Amygdala (tissue), 56 donors: Measurements from ENCODE around the gene P4HA1.
"Not testable (repeated sequence)": the region's sequence is repeated elsewhere in the genome, so short reads cannot be mapped to it uniquely, and the experiment has no call there.

Source experiments
- DNase-seq, 56 donors: peaks; one replicate each; lab custom pipeline; 2025; lab: John Stamatoyannopoulos, UW

Gene P4HA1

GRCh38 chr10:73096449-73097304 is at the start of gene P4HA1:
TSS of gene P4HA1 (minus strand) at chr10:73096866. CDS start at chr10:73074883, 21,983 bp downstream.
- DNase-seq: peak; percentile 82 to 100 (median 98)

- DNase-seq: no peak
Measured at GRCh38 chr10:73141603-73142002, 44.9 kb upstream of the P4HA1 start.

GRCh38 chr10:73139251-73139650 is 42.6 kb upstream of the P4HA1 start:
- no peak for DNase-seq

GRCh38 chr10:73136627-73137026 is 40.0 kb upstream of the P4HA1 start:
- DNase-seq: no peak

GRCh38 chr10:73134727-73135126 is 38.1 kb upstream of the P4HA1 start:
- DNase-seq: no peak

GRCh38 chr10:73131913-73132686 is 35.4 kb upstream of the P4HA1 start:
- DNase-seq: no peak

- no peak for DNase-seq
Measured at GRCh38 chr10:73131301-73131700, 34.6 kb upstream of the P4HA1 start.

- DNase-seq: no peak
Measured at GRCh38 chr10:73126343-73126742, 29.7 kb upstream of the P4HA1 start.

GRCh38 chr10:73119952-73120351 is 23.3 kb upstream of the P4HA1 start:
- DNase-seq: no peak

GRCh38 chr10:73119457-73119856 is 22.8 kb upstream of the P4HA1 start:
- DNase-seq: no peak

GRCh38 chr10:73117976-73118743 is 21.5 kb upstream of the P4HA1 start:
- no peak for DNase-seq

GRCh38 chr10:73116017-73116416 is 19.4 kb upstream of the P4HA1 start:
- no peak for DNase-seq

- DNase-seq: no peak
Measured at GRCh38 chr10:73113551-73113950, 16.9 kb upstream of the P4HA1 start.

GRCh38 chr10:73112032-73112431 is 15.4 kb upstream of the P4HA1 start:
- DNase-seq: not testable (repeated sequence)

- peak in 52 of 56 donors; percentile 1 to 86 (median 50) for DNase-seq
Measured at GRCh38 chr10:73110345-73110849, 13.7 kb upstream of the P4HA1 start, which contains the start of gene NUDT13. TSS of gene NUDT13 (plus strand) at chr10:73110455. CDS start at chr10:73114366, 3,911 bp downstream.

- not testable (repeated sequence) for DNase-seq
Measured at GRCh38 chr10:73109248-73109652, 12.6 kb upstream of the P4HA1 start.

GRCh38 chr10:73106301-73106700 is 9.6 kb upstream of the P4HA1 start:
- DNase-seq: no peak

- no peak for DNase-seq
Measured at GRCh38 chr10:73099141-73099540, 2.5 kb upstream of the P4HA1 start.

- DNase-seq: no peak
Measured at GRCh38 chr10:73097305-73097670, 622 bp upstream of the P4HA1 start.

GRCh38 chr10:73096041-73096448 is 621 bp downstream of the P4HA1 start:
- peak in 44 of 56 donors; percentile 13 to 73 (median 48) for DNase-seq
